Measurements from ENCODE around the gene GPR171. TPM values are rescaled to one million over a fixed set of nuclear protein-coding genes. Genes with fewer than 3 reads are reported as not detected.
"Not testable (repeated sequence)": the region's sequence is repeated elsewhere in the genome, so short reads cannot be mapped to it uniquely, and the experiment has no call there.

Gene GPR171
- total RNA-seq, 2 donors from 2014 or later, result 7.0 TPM; not detected in 1

DNA sequence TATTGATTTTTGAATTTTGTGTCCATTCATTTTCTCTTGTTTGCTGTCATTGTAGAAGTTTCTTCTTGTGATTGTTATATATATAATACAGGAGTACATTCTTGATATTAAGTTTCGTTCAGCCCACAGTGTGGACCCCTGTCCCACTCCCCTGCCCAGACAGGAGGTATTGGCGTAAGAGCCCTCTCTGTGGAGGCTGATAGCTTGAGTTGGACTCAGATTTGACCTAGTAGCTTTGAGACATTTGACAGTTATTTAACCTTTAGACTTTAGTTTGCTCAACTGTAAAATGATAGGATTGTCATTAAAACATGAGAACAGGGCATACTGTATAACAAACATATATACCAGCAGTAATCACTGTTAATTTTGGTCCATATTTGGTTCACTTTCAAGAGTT is 27.1 kb downstream of the GPR171 start:
- no peak overlapping the region for H3K27ac ChIP-seq
- TF ChIP-seq, protein P1, sequence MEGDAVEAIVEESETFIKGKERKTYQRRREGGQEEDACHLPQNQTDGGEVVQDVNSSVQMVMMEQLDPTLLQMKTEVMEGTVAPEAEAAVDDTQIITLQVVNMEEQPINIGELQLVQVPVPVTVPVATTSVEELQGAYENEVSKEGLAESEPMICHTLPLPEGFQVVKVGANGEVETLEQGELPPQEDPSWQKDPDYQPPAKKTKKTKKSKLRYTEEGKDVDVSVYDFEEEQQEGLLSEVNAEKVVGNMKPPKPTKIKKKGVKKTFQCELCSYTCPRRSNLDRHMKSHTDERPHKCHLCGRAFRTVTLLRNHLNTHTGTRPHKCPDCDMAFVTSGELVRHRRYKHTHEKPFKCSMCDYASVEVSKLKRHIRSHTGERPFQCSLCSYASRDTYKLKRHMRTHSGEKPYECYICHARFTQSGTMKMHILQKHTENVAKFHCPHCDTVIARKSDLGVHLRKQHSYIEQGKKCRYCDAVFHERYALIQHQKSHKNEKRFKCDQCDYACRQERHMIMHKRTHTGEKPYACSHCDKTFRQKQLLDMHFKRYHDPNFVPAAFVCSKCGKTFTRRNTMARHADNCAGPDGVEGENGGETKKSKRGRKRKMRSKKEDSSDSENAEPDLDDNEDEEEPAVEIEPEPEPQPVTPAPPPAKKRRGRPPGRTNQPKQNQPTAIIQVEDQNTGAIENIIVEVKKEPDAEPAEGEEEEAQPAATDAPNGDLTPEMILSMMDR (IDR thresholded peaks at IDR 0.05), result no peak
- no peaks in the 10 kb centered on the region for H3K9me3 ChIP-seq
- no peak for DNase-seq (ENCODE audit: low spot score)
- no peak for ATAC-seq (ENCODE audit: insufficient number of reproducible peaks, low FRiP score, low read depth)
- no peak overlapping the region for H3K4me3 ChIP-seq
- no peaks in the 10 kb centered on the region for H3K36me3 ChIP-seq
- H3K27me3 ChIP-seq (replicated peaks; ENCODE audit: insufficient read depth), result no peaks in the 10 kb centered on the region
- no peaks in the 10 kb centered on the region for H3K4me1 ChIP-seq (ENCODE audit: control insufficient read depth in 1 of 2, low read depth in 2 of 2)

DNA sequence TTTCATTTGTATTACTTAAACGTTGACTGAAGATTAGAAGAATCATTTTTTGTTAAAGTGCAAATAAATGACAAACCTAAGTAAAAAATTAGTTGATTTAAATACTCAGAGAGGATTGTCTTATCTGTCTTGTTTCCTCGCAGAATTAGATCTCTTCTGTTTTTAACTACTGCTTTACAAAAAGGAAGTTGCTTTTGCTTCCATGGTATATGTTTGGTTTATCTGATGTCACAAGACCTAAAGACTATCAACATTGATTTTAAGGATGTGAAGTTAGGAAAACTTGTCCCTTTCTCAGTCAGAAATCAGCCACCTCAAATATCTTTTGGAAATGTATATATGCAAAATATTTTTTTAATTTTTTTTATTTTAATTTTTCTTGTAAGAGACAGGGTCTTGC is 28.7 kb downstream of the GPR171 start:
- ATAC-seq (ENCODE audit: insufficient number of reproducible peaks, low FRiP score, low read depth) (no peak), DNase-seq (ENCODE audit: low spot score) (no peak)
- Histone ChIP-seq H3K4me3 (no peak overlapping the region), H3K27ac (no peak overlapping the region), H3K36me3 (no peaks in the 10 kb centered on the region), H3K9me3 (no peaks in the 10 kb centered on the region), H3K27me3 (replicated peaks; ENCODE audit: insufficient read depth) (no peaks in the 10 kb centered on the region), H3K4me1 (ENCODE audit: control insufficient read depth in 1 of 2, low read depth in 2 of 2) (no peaks in the 10 kb centered on the region)
- TF ChIP-seq, protein P1 (IDR thresholded peaks at IDR 0.05), result no peak

DNA sequence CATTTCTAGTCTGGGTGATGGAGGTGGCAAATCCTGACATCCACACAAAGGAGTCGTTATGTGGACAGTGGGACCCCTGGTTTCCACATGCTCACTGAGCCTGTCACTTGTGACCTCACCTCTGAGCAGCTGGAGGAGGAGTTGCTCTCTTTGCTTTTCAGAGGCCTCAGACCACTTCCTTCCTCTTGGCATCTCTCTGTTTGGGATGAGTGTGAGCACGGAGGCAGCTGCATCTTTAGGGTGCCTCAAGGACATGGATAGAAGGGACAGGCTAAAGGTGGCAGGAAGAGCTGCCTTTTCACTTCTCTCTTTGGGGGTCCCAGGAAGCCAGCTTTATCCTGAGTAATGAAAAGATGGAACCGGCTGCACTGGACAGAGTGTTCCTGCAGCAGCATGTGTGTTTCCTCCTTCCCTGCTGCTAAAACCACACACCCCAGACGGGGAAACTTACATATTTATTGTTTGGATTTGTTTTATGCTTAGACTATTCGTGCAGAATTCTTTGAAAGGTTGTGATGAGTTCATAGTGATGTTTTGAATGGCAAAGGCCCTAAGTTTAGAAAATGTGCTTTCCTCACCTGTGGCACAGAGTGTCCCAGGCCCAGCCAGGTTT is 31.8 kb downstream of the GPR171 start:
- TF ChIP-seq, protein P1 (IDR thresholded peaks at IDR 0.05), result no peak
- Histone ChIP-seq H3K4me3 (no peak overlapping the region), H3K9me3 (no peaks in the 10 kb centered on the region), H3K36me3 (no peaks in the 10 kb centered on the region), H3K27ac (no peak overlapping the region), H3K4me1 (ENCODE audit: control insufficient read depth in 1 of 2, low read depth in 2 of 2) (no peaks in the 10 kb centered on the region), H3K27me3 (replicated peaks; ENCODE audit: insufficient read depth) (no peaks in the 10 kb centered on the region)
- ATAC-seq (ENCODE audit: insufficient number of reproducible peaks, low FRiP score, low read depth) (no peak), DNase-seq (ENCODE audit: low spot score) (no peak)

DNA sequence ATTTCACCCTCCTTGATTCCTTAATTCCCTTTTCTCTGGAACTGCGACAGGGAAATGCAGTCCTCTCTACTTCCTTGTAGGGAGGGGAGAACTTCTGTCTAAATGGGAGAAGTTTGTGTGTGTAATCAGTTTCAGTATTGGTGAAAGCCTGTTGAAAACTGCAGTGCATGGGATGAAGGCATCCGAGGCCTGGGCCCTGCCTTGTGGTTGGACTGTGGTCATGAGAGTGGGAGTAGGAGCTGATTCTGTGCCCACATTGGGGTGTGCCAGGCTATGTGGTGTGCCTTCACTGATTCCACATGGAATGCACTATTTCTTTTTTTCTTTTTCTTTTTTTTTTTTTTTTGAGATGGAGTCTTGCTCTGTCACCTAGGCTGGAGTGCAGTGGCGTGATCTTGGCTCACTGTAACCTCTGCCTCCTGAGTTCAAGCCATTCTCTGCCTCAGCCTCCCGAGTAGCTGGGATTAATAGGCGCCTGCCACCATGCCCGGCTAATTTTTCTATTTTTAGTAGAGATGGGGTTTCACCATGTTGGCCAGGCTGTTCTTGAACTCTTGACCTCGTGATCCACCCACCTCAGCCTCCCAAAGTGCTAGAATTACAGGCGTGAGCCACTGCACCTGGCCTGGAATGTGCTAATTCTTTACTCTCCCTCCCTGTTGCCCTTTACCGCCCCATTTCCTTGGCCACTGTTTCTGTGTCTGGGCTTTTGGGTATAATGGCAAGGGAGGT is 32.9 kb downstream of the GPR171 start:
- H3K4me1 ChIP-seq (ENCODE audit: control insufficient read depth in 1 of 2, low read depth in 2 of 2); ATAC-seq (ENCODE audit: insufficient number of reproducible peaks, low FRiP score, low read depth); H3K27me3 ChIP-seq (replicated peaks; ENCODE audit: insufficient read depth); H3K27ac ChIP-seq; H3K9me3 ChIP-seq; H3K4me3 ChIP-seq; H3K36me3 ChIP-seq; DNase-seq (ENCODE audit: low spot score): not testable (repeated sequence)

DNA sequence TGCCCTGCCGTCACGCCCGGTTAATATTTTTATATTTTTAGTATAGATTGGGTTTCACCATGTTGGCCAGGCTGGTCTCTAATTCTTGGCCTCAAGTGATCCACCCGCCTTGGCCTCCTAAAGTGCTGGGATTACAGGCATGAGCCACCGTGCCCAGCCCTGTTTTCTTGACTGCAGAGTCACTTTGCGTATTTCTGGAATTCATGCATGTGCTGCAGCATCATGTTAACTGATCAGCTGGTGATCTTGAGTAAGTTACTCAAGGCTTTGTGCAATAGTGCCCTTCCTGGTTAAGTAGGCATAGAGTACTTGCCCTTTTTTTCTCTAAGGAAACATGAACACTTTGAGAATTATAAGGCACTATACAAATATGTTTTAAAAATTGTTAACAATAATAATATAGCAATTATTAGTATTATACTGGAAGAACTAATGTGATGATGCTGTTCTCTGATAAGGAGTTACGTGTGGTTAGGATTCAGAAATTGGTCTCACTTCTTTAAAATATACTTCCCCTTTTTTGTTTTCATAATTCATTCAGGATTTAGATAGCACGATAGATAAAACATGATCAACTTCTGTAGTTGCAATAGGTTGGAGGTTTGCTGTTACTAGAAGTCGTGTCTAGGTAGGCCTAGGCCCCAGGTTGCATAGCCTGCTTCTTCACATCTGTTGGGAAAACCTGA is 33.6 kb downstream of the GPR171 start:
- DNase-seq (ENCODE audit: low spot score) (no peak), ATAC-seq (ENCODE audit: insufficient number of reproducible peaks, low FRiP score, low read depth) (no peak)
- no peaks in the 10 kb centered on the region for H3K36me3 ChIP-seq
- no peaks in the 10 kb centered on the region for H3K4me1 ChIP-seq (ENCODE audit: control insufficient read depth in 1 of 2, low read depth in 2 of 2)
- TF ChIP-seq, protein P1 (IDR thresholded peaks at IDR 0.05), result no peak
- H3K4me3 ChIP-seq, result no peak overlapping the region
- no peaks in the 10 kb centered on the region for H3K27me3 ChIP-seq (replicated peaks; ENCODE audit: insufficient read depth)
- H3K9me3 ChIP-seq, result no peaks in the 10 kb centered on the region
- H3K27ac ChIP-seq, result no peak overlapping the region

Data from thoracic aorta (tissue), 2 donors.